Astrocyte (in vitro differentiated cells and primary cell): ENCODE data around the gene PDGFD.

Experiments used
- EZH2 ChIP-seq: IDR thresholded peaks from 2 replicates; pipeline ENCODE4 v1.6.1; 2012; ENCODE audit warnings: mild to moderate bottlenecking, low read length, inconsistent platforms; ENCODE audit not compliant: insufficient read depth
- TF ChIP-seq, protein P1 (sequence below): IDR thresholded peaks from 2 replicates; pipeline ENCODE4 v1.5.1; 2011; ENCODE audit warnings: low read depth, mild to moderate bottlenecking, inconsistent platforms, low read length, moderate library complexity; ENCODE audit not compliant: insufficient read depth

DNA sequence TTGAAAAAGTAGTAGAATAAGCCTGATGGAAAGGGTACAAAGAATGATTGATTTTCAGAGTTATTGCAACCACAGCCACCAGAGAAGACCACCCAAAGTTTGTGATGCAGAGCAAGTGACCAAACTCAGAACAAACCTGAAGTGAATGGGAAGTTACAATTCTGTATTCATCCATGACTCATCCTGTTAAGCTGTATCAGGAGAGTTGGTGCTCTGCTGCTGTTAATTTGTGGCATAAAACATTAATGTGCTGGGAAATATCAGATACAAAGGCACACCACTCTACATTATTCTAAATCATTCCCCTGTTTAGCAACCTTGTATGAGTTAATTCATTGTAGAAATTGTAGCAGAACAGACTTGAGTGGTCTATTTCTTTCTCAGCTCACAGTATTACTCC, 19.6 kb upstream of the PDGFD start:
- TF ChIP-seq, protein P1, sequence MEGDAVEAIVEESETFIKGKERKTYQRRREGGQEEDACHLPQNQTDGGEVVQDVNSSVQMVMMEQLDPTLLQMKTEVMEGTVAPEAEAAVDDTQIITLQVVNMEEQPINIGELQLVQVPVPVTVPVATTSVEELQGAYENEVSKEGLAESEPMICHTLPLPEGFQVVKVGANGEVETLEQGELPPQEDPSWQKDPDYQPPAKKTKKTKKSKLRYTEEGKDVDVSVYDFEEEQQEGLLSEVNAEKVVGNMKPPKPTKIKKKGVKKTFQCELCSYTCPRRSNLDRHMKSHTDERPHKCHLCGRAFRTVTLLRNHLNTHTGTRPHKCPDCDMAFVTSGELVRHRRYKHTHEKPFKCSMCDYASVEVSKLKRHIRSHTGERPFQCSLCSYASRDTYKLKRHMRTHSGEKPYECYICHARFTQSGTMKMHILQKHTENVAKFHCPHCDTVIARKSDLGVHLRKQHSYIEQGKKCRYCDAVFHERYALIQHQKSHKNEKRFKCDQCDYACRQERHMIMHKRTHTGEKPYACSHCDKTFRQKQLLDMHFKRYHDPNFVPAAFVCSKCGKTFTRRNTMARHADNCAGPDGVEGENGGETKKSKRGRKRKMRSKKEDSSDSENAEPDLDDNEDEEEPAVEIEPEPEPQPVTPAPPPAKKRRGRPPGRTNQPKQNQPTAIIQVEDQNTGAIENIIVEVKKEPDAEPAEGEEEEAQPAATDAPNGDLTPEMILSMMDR: no peak
- no peak for TF ChIP-seq EZH2
